GM12872 (cell line): Measurements from ENCODE around the gene U2AF2.

Experiments
- CTCF ChIP-seq: IDR thresholded peaks from 3 replicates; pipeline ENCODE4 v1.5.1; 2011; ENCODE audit warnings: low read depth, mild to moderate bottlenecking, low read length, moderate library complexity; ENCODE audit not compliant: insufficient read depth

U2AF2 gene

GRCh38 chr19:55694241-55694655, 39.4 kb downstream of the U2AF2 start:
- no peak for TF ChIP-seq CTCF

- TF ChIP-seq CTCF, result no peak
Observed at GRCh38 chr19:55694656-55695491, 40.0 kb downstream of the U2AF2 start.

- no peak for TF ChIP-seq CTCF
Observed at GRCh38 chr19:55695511-55696290, 40.9 kb downstream of the U2AF2 start.

GRCh38 chr19:55696301-55697068, 41.6 kb downstream of the U2AF2 start:
- TF ChIP-seq CTCF, result no peak

- no peak for TF ChIP-seq CTCF
Observed at GRCh38 chr19:55697069-55697440, 42.2 kb downstream of the U2AF2 start.

GRCh38 chr19:55697698-55698097, 42.9 kb downstream of the U2AF2 start:
- TF ChIP-seq CTCF, result no peak

GRCh38 chr19:55698256-55698655, 43.4 kb downstream of the U2AF2 start:
- TF ChIP-seq CTCF, result no peak
